GM18520 (cell line): Measurements from ENCODE around the gene HBZ.
"Not testable (repeated sequence)": the region's sequence is repeated elsewhere in the genome, so short reads cannot be mapped to it uniquely, and the experiment has no call there.

Experiments used
- ATAC-seq: cut with Tn5 transposase; IDR thresholded peaks from one replicate; pipeline ENCODE4 v1.9.1; 2021; ENCODE audit not compliant: unreplicated experiment

Gene HBZ

GRCh38 chr16:164134-164823, 11.8 kb downstream of the HBZ start:
- not testable (repeated sequence) for ATAC-seq

- no peak for ATAC-seq
These were observed 12.5 kb downstream of the HBZ start for GRCh38 chr16:164827-165538.

GRCh38 chr16:165539-166374, 13.3 kb downstream of the HBZ start, which contains the start of gene HBM:
HBM (plus strand) TSS chr16:165978; CDS start chr16:165998, 20 bp downstream.
- ATAC-seq = no peak

- ATAC-seq = no peak
These were observed 14.1 kb downstream of the HBZ start for GRCh38 chr16:166375-167121.

GRCh38 chr16:167122-167690, 14.8 kb downstream of the HBZ start:
- no peak for ATAC-seq

- ATAC-seq = no peak
These were observed 16.0 kb downstream of the HBZ start for GRCh38 chr16:168424-168823.

- no peak for ATAC-seq
These were observed 16.6 kb downstream of the HBZ start for GRCh38 chr16:169014-169413.

GRCh38 chr16:170088-170507, 17.7 kb downstream of the HBZ start:
- ATAC-seq = not testable (repeated sequence)

- ATAC-seq = no peak
These were observed 18.3 kb downstream of the HBZ start for GRCh38 chr16:170788-171187.

GRCh38 chr16:172374-172941, 20.0 kb downstream of the HBZ start, which contains the start of gene HBA2:
HBA2 (plus strand) TSS chr16:172876; CDS start chr16:172913, 37 bp downstream.
- ATAC-seq = not testable (repeated sequence)

GRCh38 chr16:173211-173854, 20.9 kb downstream of the HBZ start:
- ATAC-seq = not testable (repeated sequence)

- not testable (repeated sequence) for ATAC-seq
These were observed 21.7 kb downstream of the HBZ start for GRCh38 chr16:173928-174769.

GRCh38 chr16:175011-175949, 22.8 kb downstream of the HBZ start:
- ATAC-seq = no peak

GRCh38 chr16:176006-176405, 23.6 kb downstream of the HBZ start:
- not testable (repeated sequence) for ATAC-seq

- ATAC-seq = not testable (repeated sequence)
These were observed 24.3 kb downstream of the HBZ start, which contains the start of gene HBA1 for GRCh38 chr16:176477-177382. HBA1 (plus strand) TSS chr16:176680; CDS start chr16:176717, 37 bp downstream.

- no peak for ATAC-seq
These were observed 25.0 kb downstream of the HBZ start for GRCh38 chr16:177394-177822.
